HFFc6 (cell line): ENCODE data around the gene MDH1. TPM values are rescaled to one million over a fixed set of nuclear protein-coding genes. Genes with fewer than 3 reads are reported as not detected.

Experiments
- DNase-seq: peaks from one replicate; pipeline ENCODE4 v3.0.0-alpha.2; 2018
- H3K27ac Mint-ChIP-seq: 2 replicates; pipeline ENCODE4 v1.8.0; 2020; ENCODE audit warnings: mild to moderate bottlenecking, mixed read lengths
- H3K27me3 Mint-ChIP-seq: 2 replicates; pipeline ENCODE4 v1.8.0; 2021; ENCODE audit warnings: mild to moderate bottlenecking, moderate library complexity, mixed read lengths; ENCODE audit not compliant: insufficient read depth
- H3K36me3 Mint-ChIP-seq: 2 replicates; pipeline ENCODE4 v1.8.0; 2021; ENCODE audit warnings: low read depth, mixed read lengths
- H3K4me1 Mint-ChIP-seq: 2 replicates; pipeline ENCODE4 v1.8.0; 2020; ENCODE audit warnings: low read depth, mixed read lengths
- H3K4me3 Mint-ChIP-seq: 2 replicates; pipeline ENCODE4 v1.8.0; 2020; ENCODE audit warnings: mild to moderate bottlenecking, moderate library complexity, mixed read lengths
- H3K9me3 Mint-ChIP-seq: 2 replicates; pipeline ENCODE4 v1.8.0; 2020; ENCODE audit warnings: mild to moderate bottlenecking, mixed read lengths
- total RNA-seq, 6 experiments: library from RNA; stranded (reverse); fragmentation: NEBNext Ultra II Directional; extraction: Animal tissue kit (Norgen Biotek cat#: 25700); gene quantifications; 2 replicates in 1 of 6; 3 replicates in 5 of 6; pipeline ENCODE4 v1.2.3, GENCODE V29; 2021
- TF ChIP-seq, protein P1 (sequence below): fragments of 200-600 bp; sonication (generic); IDR thresholded peaks from 2 replicates; pipeline ENCODE4 v1.5.0; 2021; ENCODE audit warnings: antibody characterized with exemption, mild to moderate bottlenecking

MDH1 gene
- total RNA-seq, 6 experiments from 2014 or later, result 152 to 175 (median 168) TPM

DNA sequence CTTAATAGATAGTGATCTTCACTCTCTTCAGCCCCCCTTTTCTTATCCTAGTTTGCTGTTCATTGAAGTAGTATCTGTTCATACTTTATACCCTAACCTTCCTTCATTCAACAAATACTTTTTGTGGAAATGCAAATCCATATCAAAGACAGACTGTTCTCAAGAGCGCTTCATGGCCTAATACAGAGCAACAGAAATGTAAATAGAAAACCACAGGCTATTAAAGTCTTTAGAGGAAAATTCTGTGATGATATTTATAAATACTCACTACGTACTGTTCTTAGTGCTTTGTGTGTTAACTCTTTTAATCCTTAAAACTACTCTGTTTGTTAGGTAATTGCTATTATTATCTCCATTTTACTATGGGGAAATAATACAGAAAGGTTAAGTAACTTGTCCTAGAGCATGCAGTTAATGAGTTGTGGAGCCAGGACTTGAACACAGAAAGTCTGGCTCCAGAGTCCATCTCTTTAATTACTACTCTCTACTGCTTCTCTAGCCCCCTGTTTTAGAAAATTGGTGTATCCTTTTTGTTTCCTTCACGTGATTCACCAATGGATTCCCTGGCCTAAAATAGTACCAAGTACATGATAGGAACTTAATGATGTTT lies 2.9 kb downstream of the MDH1 start:
- H3K27me3 Mint-ChIP-seq, result no peaks in the 10 kb centered on the region; the same call in 1 of the 2 replicates
- H3K4me3 Mint-ChIP-seq, result no peak overlapping the region
- H3K4me1 Mint-ChIP-seq, result peaks cover 33% of the 10 kb centered on the region
- peaks cover 20% of the 10 kb centered on the region for H3K36me3 Mint-ChIP-seq
- H3K9me3 Mint-ChIP-seq, result no peaks in the 10 kb centered on the region
- TF ChIP-seq, protein P1, sequence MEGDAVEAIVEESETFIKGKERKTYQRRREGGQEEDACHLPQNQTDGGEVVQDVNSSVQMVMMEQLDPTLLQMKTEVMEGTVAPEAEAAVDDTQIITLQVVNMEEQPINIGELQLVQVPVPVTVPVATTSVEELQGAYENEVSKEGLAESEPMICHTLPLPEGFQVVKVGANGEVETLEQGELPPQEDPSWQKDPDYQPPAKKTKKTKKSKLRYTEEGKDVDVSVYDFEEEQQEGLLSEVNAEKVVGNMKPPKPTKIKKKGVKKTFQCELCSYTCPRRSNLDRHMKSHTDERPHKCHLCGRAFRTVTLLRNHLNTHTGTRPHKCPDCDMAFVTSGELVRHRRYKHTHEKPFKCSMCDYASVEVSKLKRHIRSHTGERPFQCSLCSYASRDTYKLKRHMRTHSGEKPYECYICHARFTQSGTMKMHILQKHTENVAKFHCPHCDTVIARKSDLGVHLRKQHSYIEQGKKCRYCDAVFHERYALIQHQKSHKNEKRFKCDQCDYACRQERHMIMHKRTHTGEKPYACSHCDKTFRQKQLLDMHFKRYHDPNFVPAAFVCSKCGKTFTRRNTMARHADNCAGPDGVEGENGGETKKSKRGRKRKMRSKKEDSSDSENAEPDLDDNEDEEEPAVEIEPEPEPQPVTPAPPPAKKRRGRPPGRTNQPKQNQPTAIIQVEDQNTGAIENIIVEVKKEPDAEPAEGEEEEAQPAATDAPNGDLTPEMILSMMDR, result no peak
- H3K27ac Mint-ChIP-seq, result no peak overlapping the region
- no peak for DNase-seq

DNA sequence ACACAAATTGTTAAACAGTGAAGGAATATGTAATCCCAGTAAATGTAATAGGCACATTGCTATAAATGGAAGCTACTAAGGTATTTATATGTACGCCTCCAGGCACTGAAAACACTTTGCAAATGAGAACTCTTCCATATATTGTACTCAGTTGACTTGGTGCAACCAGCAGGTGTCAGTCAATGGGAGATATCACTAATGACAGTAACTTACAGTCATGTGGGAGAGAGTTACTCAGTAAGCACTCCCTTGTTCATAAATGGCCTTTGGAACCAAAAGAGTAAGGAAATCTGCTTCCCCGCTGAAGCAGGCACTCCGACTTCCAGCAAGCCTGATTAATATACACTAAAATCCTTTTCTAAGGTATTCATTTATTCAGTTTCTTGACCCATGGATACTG lies 5.9 kb downstream of the MDH1 start:
- Mint-ChIP-seq H3K27me3 (no peaks in the 10 kb centered on the region; the same call in 1 of the 2 replicates), H3K9me3 (no peaks in the 10 kb centered on the region)
- TF ChIP-seq, protein P1, result no peak; the same call in 1 of the 2 replicates

DNA sequence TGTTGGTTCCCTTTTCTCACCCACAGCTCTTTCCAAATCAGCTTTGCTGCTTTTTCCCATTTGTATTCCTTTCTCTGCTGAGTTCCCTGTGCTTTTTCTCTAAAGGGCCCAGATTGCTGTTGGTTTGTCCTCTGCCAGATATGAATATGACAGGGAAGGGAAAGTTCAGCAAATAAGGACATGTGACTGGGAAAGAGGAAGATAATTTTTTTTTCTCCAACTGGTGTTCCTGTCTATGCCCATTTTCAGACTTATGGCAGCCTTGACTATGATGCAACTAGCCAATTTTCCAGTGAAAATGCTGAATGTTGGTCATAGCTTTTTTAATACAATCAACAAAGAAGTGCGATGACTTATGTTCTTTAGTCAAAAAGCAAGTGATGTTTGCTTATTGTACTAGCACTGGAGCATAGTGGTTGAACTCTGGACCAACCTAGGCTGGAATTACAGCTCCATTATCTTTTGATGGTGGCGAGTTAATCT lies 7.7 kb downstream of the MDH1 start:
- H3K4me1 Mint-ChIP-seq, result peaks cover 3% of the 10 kb centered on the region; the same call in 1 of the 2 replicates
- H3K27me3 Mint-ChIP-seq, result no peaks in the 10 kb centered on the region
- H3K36me3 Mint-ChIP-seq, result peaks cover 8% of the 10 kb centered on the region
- H3K4me3 Mint-ChIP-seq, result no peak overlapping the region
- no peaks in the 10 kb centered on the region for H3K9me3 Mint-ChIP-seq
- TF ChIP-seq, protein P1, result no peak
- H3K27ac Mint-ChIP-seq, result no peak overlapping the region
- no peak for DNase-seq

More for the DNA sequence above, 5.9 kb downstream of the MDH1 start:
- Mint-ChIP-seq H3K4me3 (no peak overlapping the region), H3K4me1 (peaks cover 21% of the 10 kb centered on the region), H3K36me3 (peaks cover 13% of the 10 kb centered on the region), H3K27ac (no peak overlapping the region)
- no peak for DNase-seq

DNA sequence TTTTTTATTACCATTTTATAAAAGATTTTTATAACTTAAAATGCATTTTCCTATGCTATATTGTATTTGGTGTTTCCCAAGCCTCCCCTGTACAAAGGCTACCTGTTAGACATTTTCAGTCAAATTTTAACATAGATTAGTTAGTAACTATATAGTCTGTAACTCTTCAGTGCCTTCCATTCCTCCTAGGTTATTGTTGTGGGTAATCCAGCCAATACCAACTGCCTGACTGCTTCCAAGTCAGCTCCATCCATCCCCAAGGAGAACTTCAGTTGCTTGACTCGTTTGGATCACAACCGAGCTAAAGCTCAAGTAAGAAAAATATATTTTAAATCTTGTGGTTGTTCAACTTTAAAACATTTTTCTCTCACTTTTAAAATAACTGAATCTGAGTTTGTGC lies 10.2 kb downstream of the MDH1 start:
- no peak overlapping the region for H3K27ac Mint-ChIP-seq
- peaks cover 23% of the 10 kb centered on the region for H3K36me3 Mint-ChIP-seq
- peaks cover 5% of the 10 kb centered on the region; the same call in 1 of the 2 replicates for H3K4me1 Mint-ChIP-seq
- TF ChIP-seq, protein P1, result no peak
- no peaks in the 10 kb centered on the region for H3K9me3 Mint-ChIP-seq
- no peak for DNase-seq
- H3K27me3 Mint-ChIP-seq, result no peaks in the 10 kb centered on the region
- no peak overlapping the region for H3K4me3 Mint-ChIP-seq

DNA sequence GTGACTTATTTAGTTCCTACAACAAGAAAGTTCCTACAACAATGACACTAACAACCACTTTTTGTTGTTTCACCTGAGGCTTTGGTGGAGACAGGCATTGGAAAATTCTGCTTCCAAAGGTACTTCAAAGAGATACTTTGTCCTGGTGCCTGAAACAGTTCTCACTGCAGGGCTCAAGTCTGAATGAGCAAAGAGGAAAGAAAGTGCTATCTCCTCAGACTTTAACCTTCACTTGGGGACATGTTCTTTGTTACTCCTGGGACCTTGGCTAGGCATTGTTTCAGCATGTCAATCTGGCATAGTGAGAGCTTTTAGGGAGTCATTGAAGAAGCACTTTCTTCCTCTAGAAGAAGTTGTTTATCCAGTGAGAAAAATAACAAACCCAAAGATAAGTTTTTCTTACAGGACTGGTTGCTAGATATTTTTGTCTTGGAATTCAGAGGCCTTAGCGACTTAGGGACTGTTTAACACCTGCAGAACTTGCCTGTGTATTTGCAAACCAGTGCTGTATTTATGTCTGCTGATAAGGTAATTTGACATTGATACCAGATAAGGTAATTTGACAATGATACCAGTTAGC lies 12.2 kb downstream of the MDH1 start:
- no peaks in the 10 kb centered on the region for H3K9me3 Mint-ChIP-seq
- H3K4me3 Mint-ChIP-seq, result no peak overlapping the region
- DNase-seq, result no peak
- H3K36me3 Mint-ChIP-seq, result peaks cover 22% of the 10 kb centered on the region
- H3K27ac Mint-ChIP-seq, result peak overlapping the region; percentile 8; the same call in 1 of the 2 replicates
- no peaks in the 10 kb centered on the region for H3K27me3 Mint-ChIP-seq
- H3K4me1 Mint-ChIP-seq, result peaks cover 5% of the 10 kb centered on the region; the same call in 1 of the 2 replicates
- TF ChIP-seq, protein P1, result no peak
